Chondrocyte (in vitro differentiated cells): ENCODE results near the gene KAZN. TPM values are rescaled to one million over a fixed set of nuclear protein-coding genes. Genes with fewer than 3 reads are reported as not detected.

Source experiments
- DNase-seq: peaks from one replicate; pipeline ENCODE4 v3.0.0; 2021; ENCODE audit warnings: mixed read lengths, low spot score
- H3K27ac Mint-ChIP-seq: one replicate; pipeline ENCODE4 v1.8.0; 2021; ENCODE audit warnings: mild to moderate bottlenecking, moderate library complexity, mixed read lengths; ENCODE audit not compliant: unreplicated experiment
- H3K27me3 Mint-ChIP-seq: 2 replicates; pipeline ENCODE4 v1.8.0; 2021; ENCODE audit warnings: low read depth, mixed read lengths
- H3K36me3 Mint-ChIP-seq: 2 replicates; pipeline ENCODE4 v1.8.0; 2021; ENCODE audit warnings: low read depth, mixed read lengths
- H3K4me1 Mint-ChIP-seq: 2 replicates; pipeline ENCODE4 v1.8.0; 2021; ENCODE audit warnings: low read depth, mild to moderate bottlenecking, mixed read lengths
- H3K4me3 Mint-ChIP-seq: one replicate; pipeline ENCODE4 v1.8.0; 2021; ENCODE audit warnings: mild to moderate bottlenecking, moderate library complexity, mixed read lengths; ENCODE audit not compliant: unreplicated experiment
- H3K9me3 Mint-ChIP-seq: 2 replicates; pipeline ENCODE4 v1.8.0; 2021; ENCODE audit warnings: low read depth, mixed read lengths
- total RNA-seq: library from RNA; stranded (reverse); gene quantifications from 3 replicates; pipeline ENCODE4 v1.2.1, GENCODE V29; 2021
- TF ChIP-seq, protein P1 (sequence below): fragments of 200-600 bp; sonication (generic); IDR thresholded peaks from 2 replicates; pipeline ENCODE4 v1.5.0; 2021; ENCODE audit warnings: antibody characterized with exemption, mild to moderate bottlenecking, moderate library complexity

Gene KAZN
- total RNA-seq, 1 donor from 2014 or later = 29.6 TPM

DNA sequence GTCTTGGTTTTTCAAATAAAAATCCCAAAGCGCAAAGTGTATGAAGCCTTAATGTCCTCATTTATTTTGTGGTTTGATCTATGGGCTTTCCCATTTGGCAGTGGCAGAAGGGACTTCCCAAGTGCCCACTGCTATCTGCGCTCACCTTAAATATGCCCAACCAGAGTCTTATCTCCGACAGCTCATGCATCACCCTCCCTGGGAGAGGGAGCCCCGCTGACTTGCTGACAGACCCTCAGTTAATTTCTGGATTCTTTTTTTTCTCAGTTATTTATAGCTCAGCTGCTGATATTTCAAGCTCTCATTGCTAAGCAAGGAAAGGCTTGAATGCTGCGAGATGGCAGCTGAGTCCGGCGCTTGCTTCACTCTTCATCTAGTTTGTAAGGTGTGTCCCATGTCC, 19.3 kb downstream of the KAZN start:
- TF ChIP-seq, protein P1, sequence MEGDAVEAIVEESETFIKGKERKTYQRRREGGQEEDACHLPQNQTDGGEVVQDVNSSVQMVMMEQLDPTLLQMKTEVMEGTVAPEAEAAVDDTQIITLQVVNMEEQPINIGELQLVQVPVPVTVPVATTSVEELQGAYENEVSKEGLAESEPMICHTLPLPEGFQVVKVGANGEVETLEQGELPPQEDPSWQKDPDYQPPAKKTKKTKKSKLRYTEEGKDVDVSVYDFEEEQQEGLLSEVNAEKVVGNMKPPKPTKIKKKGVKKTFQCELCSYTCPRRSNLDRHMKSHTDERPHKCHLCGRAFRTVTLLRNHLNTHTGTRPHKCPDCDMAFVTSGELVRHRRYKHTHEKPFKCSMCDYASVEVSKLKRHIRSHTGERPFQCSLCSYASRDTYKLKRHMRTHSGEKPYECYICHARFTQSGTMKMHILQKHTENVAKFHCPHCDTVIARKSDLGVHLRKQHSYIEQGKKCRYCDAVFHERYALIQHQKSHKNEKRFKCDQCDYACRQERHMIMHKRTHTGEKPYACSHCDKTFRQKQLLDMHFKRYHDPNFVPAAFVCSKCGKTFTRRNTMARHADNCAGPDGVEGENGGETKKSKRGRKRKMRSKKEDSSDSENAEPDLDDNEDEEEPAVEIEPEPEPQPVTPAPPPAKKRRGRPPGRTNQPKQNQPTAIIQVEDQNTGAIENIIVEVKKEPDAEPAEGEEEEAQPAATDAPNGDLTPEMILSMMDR = no peak
- DNase-seq = no peak
- Mint-ChIP-seq H3K27ac (no peak overlapping the region), H3K27me3 (no peaks in the 10 kb centered on the region), H3K36me3 (no peaks in the 10 kb centered on the region), H3K4me3 (no peak overlapping the region), H3K9me3 (peaks cover 3% of the 10 kb centered on the region), H3K4me1 (no peaks in the 10 kb centered on the region)

GRCh38 chr1:14620941-14621340, 22.5 kb downstream of the KAZN start:
- no peaks in the 10 kb centered on the region for H3K4me1 Mint-ChIP-seq
- peaks cover 3% of the 10 kb centered on the region for H3K9me3 Mint-ChIP-seq
- no peaks in the 10 kb centered on the region for H3K36me3 Mint-ChIP-seq
- H3K27ac Mint-ChIP-seq = no peak overlapping the region
- TF ChIP-seq, protein P1 = no peak
- no peak overlapping the region for H3K4me3 Mint-ChIP-seq
- no peak for DNase-seq
- H3K27me3 Mint-ChIP-seq = peaks cover 1% of the 10 kb centered on the region

DNA sequence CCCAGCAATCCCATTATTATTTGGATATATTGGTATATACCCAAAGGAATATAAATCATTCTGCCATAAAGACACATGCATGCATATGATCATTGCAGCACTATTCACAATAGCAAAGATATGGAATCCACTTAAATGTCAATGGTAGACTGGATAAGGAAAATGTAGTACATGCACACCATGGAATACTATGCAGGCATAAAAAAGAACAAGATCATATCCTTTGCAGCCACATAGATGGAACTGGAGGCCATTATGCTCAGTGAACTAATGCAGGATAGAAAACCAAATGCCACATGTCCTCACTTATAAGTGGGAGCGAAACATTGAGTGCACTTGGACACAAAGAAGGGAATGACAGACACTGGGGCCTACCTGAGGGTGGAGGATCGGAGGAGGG, 24.6 kb downstream of the KAZN start:
- TF ChIP-seq, protein P1 = no peak
- Mint-ChIP-seq H3K36me3 (no peaks in the 10 kb centered on the region), H3K27me3 (peaks cover 4% of the 10 kb centered on the region), H3K4me1 (no peaks in the 10 kb centered on the region), H3K9me3 (peaks cover 3% of the 10 kb centered on the region), H3K27ac (no peak overlapping the region), H3K4me3 (no peak overlapping the region)
- no peak for DNase-seq

DNA sequence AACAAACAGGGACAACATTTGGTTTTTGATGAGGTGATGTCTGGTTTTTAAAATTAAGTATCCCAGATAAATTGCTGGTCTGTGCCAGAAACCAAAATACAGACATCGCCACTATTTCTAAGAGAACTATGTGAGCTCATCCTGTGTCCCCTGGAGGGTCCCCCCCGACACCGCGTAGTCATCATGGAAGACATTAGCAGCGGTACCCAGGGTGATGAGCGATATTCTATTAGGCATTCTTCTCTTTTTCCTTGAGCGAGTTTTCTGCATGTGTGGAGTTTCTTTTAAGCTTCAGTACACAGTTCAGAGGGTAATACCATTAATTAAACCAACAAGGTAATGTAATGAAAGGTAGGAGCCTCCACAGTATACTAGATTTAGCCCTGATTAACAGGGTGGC, 26.5 kb downstream of the KAZN start:
- DNase-seq = no peak
- no peak overlapping the region for H3K27ac Mint-ChIP-seq
- H3K27me3 Mint-ChIP-seq = peaks cover 4% of the 10 kb centered on the region
- no peaks in the 10 kb centered on the region for H3K9me3 Mint-ChIP-seq
- H3K4me3 Mint-ChIP-seq = no peak overlapping the region
- TF ChIP-seq, protein P1 = no peak
- H3K4me1 Mint-ChIP-seq = no peaks in the 10 kb centered on the region
- no peaks in the 10 kb centered on the region for H3K36me3 Mint-ChIP-seq

- Mint-ChIP-seq H3K36me3 (no peaks in the 10 kb centered on the region), H3K4me1 (no peaks in the 10 kb centered on the region), H3K9me3 (no peaks in the 10 kb centered on the region), H3K27me3 (peaks cover 4% of the 10 kb centered on the region), H3K4me3 (no peak overlapping the region), H3K27ac (no peak overlapping the region)
- DNase-seq = no peak
- TF ChIP-seq, protein P1 = no peak
These were observed 27.1 kb downstream of the KAZN start for GRCh38 chr1:14625572-14625971.
